HepG2 (cell line): ENCODE results near the gene BICDL2. TPM values are rescaled to one million over a fixed set of nuclear protein-coding genes. Genes with fewer than 3 reads are reported as not detected.
A peak's percentile ranks its signal among the peaks of the same experiment; 100 is the strongest.

Experiments used
- CHCHD3 ChIP-seq: sonication (generic); formaldehyde crosslinking; IDR thresholded peaks from 2 replicates; pipeline ENCODE4 v1.8.0; 2022; ENCODE audit warnings: mild to moderate bottlenecking, missing genetic modification reagents, moderate library complexity
- DNMT1 ChIP-seq: sonication (generic); formaldehyde crosslinking; IDR thresholded peaks from 2 replicates; pipeline ENCODE4 v1.5.1; 2020; ENCODE audit warnings: mild to moderate bottlenecking, missing genetic modification reagents
- HOXA5 ChIP-seq: sonication (generic); formaldehyde crosslinking; IDR thresholded peaks from 2 replicates; pipeline ENCODE4 v1.4.0; 2020; ENCODE audit warnings: missing genetic modification reagents
- MNT ChIP-seq: fragments of 450-650 bp; IDR thresholded peaks from 2 replicates; pipeline ENCODE4 v1.6.1; 2016
- NR2F2 ChIP-seq: IDR thresholded peaks from 2 replicates; pipeline ENCODE4 v1.6.1; 2012; ENCODE audit warnings: low read depth, inconsistent platforms, borderline replicate concordance
- NRL ChIP-seq: sonication (generic); formaldehyde crosslinking; IDR thresholded peaks from 2 replicates; pipeline ENCODE4 v1.5.0; 2020; ENCODE audit warnings: missing genetic modification reagents, mild to moderate bottlenecking, moderate library complexity, borderline replicate concordance
- RBFOX2 ChIP-seq: fragments of 200-400 bp; formaldehyde crosslinking; IDR thresholded peaks from 2 replicates; pipeline ENCODE4 v1.6.1; 2017; ENCODE audit warnings: low read depth, mild to moderate bottlenecking, low read length
- SMC3 ChIP-seq: IDR thresholded peaks from 2 replicates; pipeline ENCODE4 v1.6.1; 2011; ENCODE audit warnings: low read length, improper control_type of control experiment
- XRCC5 ChIP-seq: fragments of 200-400 bp; formaldehyde crosslinking; optimal IDR thresholded peaks from 2 replicates; pipeline ENCODE3; 2017; ENCODE audit warnings: mild to moderate bottlenecking, low read length
- ZNF879 ChIP-seq: sonication (generic); formaldehyde crosslinking; IDR thresholded peaks from 2 replicates; pipeline ENCODE4 v1.8.1; 2023; ENCODE audit warnings: missing genetic modification reagents
- ZNF891 ChIP-seq: sonication (generic); formaldehyde crosslinking; IDR thresholded peaks from 2 replicates; pipeline ENCODE4 v1.5.0; 2020; ENCODE audit warnings: mild to moderate bottlenecking, missing genetic modification reagents
- ZSCAN12 ChIP-seq: sonication (generic); formaldehyde crosslinking; IDR thresholded peaks from 2 replicates; pipeline ENCODE4 v1.9.0; 2021; ENCODE audit warnings: mild to moderate bottlenecking, missing genetic modification reagents
- ZSCAN25 ChIP-seq: sonication (generic); formaldehyde crosslinking; IDR thresholded peaks from 2 replicates; pipeline ENCODE4 v1.8.0; 2022; ENCODE audit warnings: mild to moderate bottlenecking, missing genetic modification reagents
- polyA plus RNA-seq, 8 experiments: library from polyadenylated mRNA; depleted of rRNA in 3 of 8; stranded (reverse) in 7 of 8; unstranded in 1 of 8; fragments of >200 nt; fragmentation: Illumina TruSeq in 4 of 8; extraction: Trizol in 4 of 8; gene quantifications; 2 replicates each; pipeline versions ENCODE4 v1.2.1 to v1.2.3, GENCODE V29; 2011 to 2016; ENCODE audit warnings: low read depth in 4 of 8, missing spikeins in 1 of 8, mixed read lengths in 1 of 8; ENCODE audit not compliant: insufficient read depth in 1 of 8
- total RNA-seq, 5 experiments: library from RNA; depleted of rRNA; stranded (reverse); fragments of >200 nt; fragmentation: Illumina TruSeq; extraction: Trizol; gene quantifications; 2 replicates each; pipeline ENCODE4 v1.2.3, GENCODE V29; 2016; ENCODE audit warnings: low read depth in 1 of 5
- TF ChIP-seq, protein P1 (sequence below): sonication (generic); formaldehyde crosslinking; IDR thresholded peaks from 2 replicates; pipeline ENCODE4 v1.8.0; 2022; ENCODE audit warnings: mild to moderate bottlenecking, missing genetic modification reagents, borderline replicate concordance
- TF ChIP-seq, protein P2 (sequence below): sonication (generic); formaldehyde crosslinking; IDR thresholded peaks from 2 replicates; pipeline ENCODE4 v1.4.0; 2020; ENCODE audit warnings: missing genetic modification reagents
- TF ChIP-seq, protein P3 (sequence below): sonication (generic); formaldehyde crosslinking; IDR thresholded peaks from 2 replicates; pipeline ENCODE4 v1.5.1; 2020; ENCODE audit warnings: mild to moderate bottlenecking, missing genetic modification reagents, moderate library complexity

The BICDL2 gene
- total and polyA plus RNA-seq, 2 of the 13 experiments (the other 11 are each of a cell fraction or from before 2014, with no cell fraction given): 0.12 TPM; not detected in 1

DNA sequence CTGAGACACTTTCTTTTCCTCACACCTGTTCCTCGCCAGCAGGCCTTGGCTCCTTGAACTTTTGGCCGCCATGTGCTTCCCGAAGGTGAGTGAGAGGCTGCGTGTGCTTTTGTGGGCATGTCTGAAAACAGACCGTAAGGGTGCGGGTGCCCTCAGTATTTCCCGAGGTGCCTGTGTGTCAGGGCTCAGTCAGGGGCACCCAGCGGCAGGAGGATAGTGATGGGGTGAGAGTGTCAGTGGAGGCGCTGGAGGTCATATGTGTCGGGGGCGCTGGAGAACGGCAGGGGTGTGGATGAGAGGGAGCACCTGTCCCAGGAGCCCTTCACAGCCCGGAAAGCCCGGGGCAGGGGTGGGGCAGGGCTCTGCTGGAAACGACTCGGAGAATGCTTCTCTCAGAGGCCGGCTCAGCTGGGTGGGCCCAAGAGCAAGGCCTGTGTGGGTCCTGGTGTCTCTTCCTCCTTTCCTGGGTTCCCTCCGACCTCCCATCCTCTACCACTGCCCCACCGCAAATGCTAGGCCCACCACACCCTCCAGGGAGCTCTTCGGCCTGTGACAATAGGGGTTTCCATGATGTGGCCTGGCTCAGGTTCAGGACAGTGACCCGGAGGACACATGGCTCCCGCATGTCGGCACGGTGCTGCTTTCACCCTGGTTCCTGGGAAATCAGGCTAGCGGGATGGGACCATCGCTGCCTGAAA, 29.1 kb upstream of the BICDL2 start (continued):
- TF ChIP-seq SMC3: no peak
- peak; percentile 72; the same call in 1 of the 2 replicates for TF ChIP-seq ZSCAN25 (CRISPR knock-in tag)
- TF ChIP-seq MNT: 0 out of 2 replicates have a peak, but pooled peaks have one; percentile 22
- TF ChIP-seq ZNF891 (CRISPR knock-in tag): no peak; the same call in 1 of the 2 replicates
- 0 out of 2 replicates have a peak, but pooled peaks have one; percentile 31 for TF ChIP-seq RBFOX2
- no peak for TF ChIP-seq CHCHD3 (CRISPR knock-in tag)
- no peak for TF ChIP-seq XRCC5
- TF ChIP-seq, protein P1, sequence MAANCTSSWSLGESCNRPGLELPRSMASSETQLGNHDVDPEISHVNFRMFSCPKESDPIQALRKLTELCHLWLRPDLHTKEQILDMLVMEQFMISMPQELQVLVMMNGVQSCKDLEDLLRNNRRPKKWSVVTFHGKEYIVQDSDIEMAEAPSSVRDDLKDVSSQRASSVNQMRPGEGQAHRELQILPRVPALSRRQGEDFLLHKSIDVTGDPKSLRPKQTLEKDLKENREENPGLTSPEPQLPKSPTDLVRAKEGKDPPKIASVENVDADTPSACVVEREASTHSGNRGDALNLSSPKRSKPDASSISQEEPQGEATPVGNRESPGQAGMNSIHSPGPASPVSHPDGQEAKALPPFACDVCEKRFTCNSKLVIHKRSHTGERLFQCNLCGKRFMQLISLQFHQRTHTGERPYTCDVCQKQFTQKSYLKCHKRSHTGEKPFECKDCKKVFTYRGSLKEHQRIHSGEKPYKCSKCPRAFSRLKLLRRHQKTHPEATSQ (CRISPR knock-in tag): no peak
- TF ChIP-seq, protein P2, sequence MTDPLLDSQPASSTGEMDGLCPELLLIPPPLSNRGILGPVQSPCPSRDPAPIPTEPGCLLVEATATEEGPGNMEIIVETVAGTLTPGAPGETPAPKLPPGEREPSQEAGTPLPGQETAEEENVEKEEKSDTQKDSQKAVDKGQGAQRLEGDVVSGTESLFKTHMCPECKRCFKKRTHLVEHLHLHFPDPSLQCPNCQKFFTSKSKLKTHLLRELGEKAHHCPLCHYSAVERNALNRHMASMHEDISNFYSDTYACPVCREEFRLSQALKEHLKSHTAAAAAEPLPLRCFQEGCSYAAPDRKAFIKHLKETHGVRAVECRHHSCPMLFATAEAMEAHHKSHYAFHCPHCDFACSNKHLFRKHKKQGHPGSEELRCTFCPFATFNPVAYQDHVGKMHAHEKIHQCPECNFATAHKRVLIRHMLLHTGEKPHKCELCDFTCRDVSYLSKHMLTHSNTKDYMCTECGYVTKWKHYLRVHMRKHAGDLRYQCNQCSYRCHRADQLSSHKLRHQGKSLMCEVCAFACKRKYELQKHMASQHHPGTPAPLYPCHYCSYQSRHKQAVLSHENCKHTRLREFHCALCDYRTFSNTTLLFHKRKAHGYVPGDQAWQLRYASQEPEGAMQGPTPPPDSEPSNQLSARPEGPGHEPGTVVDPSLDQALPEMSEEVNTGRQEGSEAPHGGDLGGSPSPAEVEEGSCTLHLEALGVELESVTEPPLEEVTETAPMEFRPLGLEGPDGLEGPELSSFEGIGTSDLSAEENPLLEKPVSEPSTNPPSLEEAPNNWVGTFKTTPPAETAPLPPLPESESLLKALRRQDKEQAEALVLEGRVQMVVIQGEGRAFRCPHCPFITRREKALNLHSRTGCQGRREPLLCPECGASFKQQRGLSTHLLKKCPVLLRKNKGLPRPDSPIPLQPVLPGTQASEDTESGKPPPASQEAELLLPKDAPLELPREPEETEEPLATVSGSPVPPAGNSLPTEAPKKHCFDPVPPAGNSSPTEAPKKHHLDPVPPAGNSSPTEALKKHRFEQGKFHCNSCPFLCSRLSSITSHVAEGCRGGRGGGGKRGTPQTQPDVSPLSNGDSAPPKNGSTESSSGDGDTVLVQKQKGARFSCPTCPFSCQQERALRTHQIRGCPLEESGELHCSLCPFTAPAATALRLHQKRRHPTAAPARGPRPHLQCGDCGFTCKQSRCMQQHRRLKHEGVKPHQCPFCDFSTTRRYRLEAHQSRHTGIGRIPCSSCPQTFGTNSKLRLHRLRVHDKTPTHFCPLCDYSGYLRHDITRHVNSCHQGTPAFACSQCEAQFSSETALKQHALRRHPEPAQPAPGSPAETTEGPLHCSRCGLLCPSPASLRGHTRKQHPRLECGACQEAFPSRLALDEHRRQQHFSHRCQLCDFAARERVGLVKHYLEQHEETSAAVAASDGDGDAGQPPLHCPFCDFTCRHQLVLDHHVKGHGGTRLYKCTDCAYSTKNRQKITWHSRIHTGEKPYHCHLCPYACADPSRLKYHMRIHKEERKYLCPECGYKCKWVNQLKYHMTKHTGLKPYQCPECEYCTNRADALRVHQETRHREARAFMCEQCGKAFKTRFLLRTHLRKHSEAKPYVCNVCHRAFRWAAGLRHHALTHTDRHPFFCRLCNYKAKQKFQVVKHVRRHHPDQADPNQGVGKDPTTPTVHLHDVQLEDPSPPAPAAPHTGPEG (CRISPR knock-in tag): no peak
- no peak for TF ChIP-seq DNMT1 (CRISPR knock-in tag)
- TF ChIP-seq ZSCAN12: no peak
- no peak for TF ChIP-seq NR2F2
- 0 out of 2 replicates have a peak, but pooled peaks have one; percentile 30 for TF ChIP-seq HOXA5 (CRISPR knock-in tag)
- 0 out of 2 replicates have a peak, but pooled peaks have one; percentile 52 for TF ChIP-seq ZNF879
- peak; percentile 26; the same call in 1 of the 2 replicates for TF ChIP-seq NRL (CRISPR knock-in tag)
- TF ChIP-seq, protein P3, sequence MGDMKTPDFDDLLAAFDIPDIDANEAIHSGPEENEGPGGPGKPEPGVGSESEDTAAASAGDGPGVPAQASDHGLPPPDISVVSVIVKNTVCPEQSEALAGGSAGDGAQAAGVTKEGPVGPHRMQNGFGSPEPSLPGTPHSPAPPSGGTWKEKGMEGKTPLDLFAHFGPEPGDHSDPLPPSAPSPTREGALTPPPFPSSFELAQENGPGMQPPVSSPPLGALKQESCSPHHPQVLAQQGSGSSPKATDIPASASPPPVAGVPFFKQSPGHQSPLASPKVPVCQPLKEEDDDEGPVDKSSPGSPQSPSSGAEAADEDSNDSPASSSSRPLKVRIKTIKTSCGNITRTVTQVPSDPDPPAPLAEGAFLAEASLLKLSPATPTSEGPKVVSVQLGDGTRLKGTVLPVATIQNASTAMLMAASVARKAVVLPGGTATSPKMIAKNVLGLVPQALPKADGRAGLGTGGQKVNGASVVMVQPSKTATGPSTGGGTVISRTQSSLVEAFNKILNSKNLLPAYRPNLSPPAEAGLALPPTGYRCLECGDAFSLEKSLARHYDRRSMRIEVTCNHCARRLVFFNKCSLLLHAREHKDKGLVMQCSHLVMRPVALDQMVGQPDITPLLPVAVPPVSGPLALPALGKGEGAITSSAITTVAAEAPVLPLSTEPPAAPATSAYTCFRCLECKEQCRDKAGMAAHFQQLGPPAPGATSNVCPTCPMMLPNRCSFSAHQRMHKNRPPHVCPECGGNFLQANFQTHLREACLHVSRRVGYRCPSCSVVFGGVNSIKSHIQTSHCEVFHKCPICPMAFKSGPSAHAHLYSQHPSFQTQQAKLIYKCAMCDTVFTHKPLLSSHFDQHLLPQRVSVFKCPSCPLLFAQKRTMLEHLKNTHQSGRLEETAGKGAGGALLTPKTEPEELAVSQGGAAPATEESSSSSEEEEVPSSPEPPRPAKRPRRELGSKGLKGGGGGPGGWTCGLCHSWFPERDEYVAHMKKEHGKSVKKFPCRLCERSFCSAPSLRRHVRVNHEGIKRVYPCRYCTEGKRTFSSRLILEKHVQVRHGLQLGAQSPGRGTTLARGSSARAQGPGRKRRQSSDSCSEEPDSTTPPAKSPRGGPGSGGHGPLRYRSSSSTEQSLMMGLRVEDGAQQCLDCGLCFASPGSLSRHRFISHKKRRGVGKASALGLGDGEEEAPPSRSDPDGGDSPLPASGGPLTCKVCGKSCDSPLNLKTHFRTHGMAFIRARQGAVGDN (CRISPR knock-in tag): peak; percentile 79
